Ishikawa (cell line): Measurements from ENCODE around the gene OBSCN.

ENCODE experiments used
- CEBPB ChIP-seq: IDR thresholded peaks from 2 replicates; pipeline ENCODE4 v1.6.1; 2012
- CREB1 ChIP-seq: IDR thresholded peaks from 2 replicates; pipeline ENCODE4 v1.6.1; 2012; ENCODE audit warnings: low read depth
- EGR1 ChIP-seq: IDR thresholded peaks from 2 replicates; pipeline ENCODE4 v1.6.1; 2012
- EP300 ChIP-seq: IDR thresholded peaks from 2 replicates; pipeline ENCODE4 v1.6.1; 2012; ENCODE audit warnings: borderline replicate concordance
- FOXM1 ChIP-seq: IDR thresholded peaks from 2 replicates; pipeline ENCODE4 v1.6.1; 2012; ENCODE audit warnings: low read depth, borderline replicate concordance
- MAX ChIP-seq: IDR thresholded peaks from 2 replicates; pipeline ENCODE4 v1.6.1; 2012
- NFIC ChIP-seq: IDR thresholded peaks from 2 replicates; pipeline ENCODE4 v1.6.1; 2012
- RAD21 ChIP-seq: IDR thresholded peaks from 2 replicates; pipeline ENCODE4 v1.6.1; 2012; ENCODE audit warnings: low read depth
- REST ChIP-seq: IDR thresholded peaks from 2 replicates; pipeline ENCODE4 v1.6.1; 2012; ENCODE audit warnings: low read depth, mild to moderate bottlenecking
- TAF1 ChIP-seq: IDR thresholded peaks from 2 replicates; pipeline ENCODE4 v1.6.1; 2012; ENCODE audit warnings: low read depth, mild to moderate bottlenecking
- TCF12 ChIP-seq: IDR thresholded peaks from 2 replicates; pipeline ENCODE4 v1.6.1; 2012; ENCODE audit warnings: low read depth
- TEAD4 ChIP-seq: IDR thresholded peaks from 2 replicates; pipeline ENCODE4 v1.6.1; 2012
- USF1 ChIP-seq: IDR thresholded peaks from 2 replicates; pipeline ENCODE4 v1.6.1; 2012
- YY1 ChIP-seq: IDR thresholded peaks from 2 replicates; pipeline ENCODE4 v1.6.1; 2012; ENCODE audit warnings: low read depth
- ZBTB7A ChIP-seq: IDR thresholded peaks from 2 replicates; pipeline ENCODE4 v1.6.1; 2012; ENCODE audit warnings: low read depth

The OBSCN gene

GRCh38 chr1:228317411-228317828 lies 109.6 kb downstream of the OBSCN start:
- TF ChIP-seq RAD21, result no peak
- no peak for TF ChIP-seq REST
- TF ChIP-seq USF1, result no peak

- TF ChIP-seq CEBPB, result no peak
- TF ChIP-seq FOXM1, result no peak
- no peak for TF ChIP-seq RAD21
- TF ChIP-seq REST, result no peak
- no peak for TF ChIP-seq ZBTB7A
- TF ChIP-seq YY1, result no peak
- no peak for TF ChIP-seq EGR1
- no peak for TF ChIP-seq CREB1
- no peak for TF ChIP-seq TCF12
- TF ChIP-seq EP300, result no peak
- TF ChIP-seq TEAD4, result no peak
- no peak for TF ChIP-seq MAX
Measured at GRCh38 chr1:228317891-228318810, 110.3 kb downstream of the OBSCN start.

- TF ChIP-seq TEAD4, result no peak
- TF ChIP-seq RAD21, result no peak
- no peak for TF ChIP-seq MAX
- no peak for TF ChIP-seq CREB1
- TF ChIP-seq TCF12, result no peak
- no peak for TF ChIP-seq CEBPB
- TF ChIP-seq EP300, result no peak
- no peak for TF ChIP-seq TAF1
- TF ChIP-seq NFIC, result no peak
- TF ChIP-seq USF1, result no peak
Measured at GRCh38 chr1:228318823-228319241, 111.0 kb downstream of the OBSCN start.

- TF ChIP-seq EGR1 (no peak), TCF12 (no peak), EP300 (no peak), YY1 (no peak), NFIC (no peak), MAX (no peak), RAD21 (no peak), REST (no peak), CREB1 (no peak), TEAD4 (no peak), CEBPB (no peak), ZBTB7A (no peak), USF1 (no peak)
Measured at GRCh38 chr1:228319352-228320088, 111.7 kb downstream of the OBSCN start.
